ENCODE data around the gene SEC23IP.

Gene SEC23IP

GRCh38 chr10:119940487-119940886 is 48.0 kb downstream of the SEC23IP start:
- DNase-seq (ENCODE audit: low read depth) = peak; percentile 56

GRCh38 chr10:119942973-119943372 is 50.4 kb downstream of the SEC23IP start:
- no peak for DNase-seq (ENCODE audit: low read depth)

GRCh38 chr10:119945805-119946204 is 53.3 kb downstream of the SEC23IP start:
- DNase-seq (ENCODE audit: low read depth) = no peak

GRCh38 chr10:119947300-119947699 is 54.8 kb downstream of the SEC23IP start:
- no peak for DNase-seq (ENCODE audit: low read depth)

GRCh38 chr10:119957451-119957850 is 64.9 kb downstream of the SEC23IP start:
- no peak for DNase-seq (ENCODE audit: low read depth)

GRCh38 chr10:119962837-119963236 is 70.3 kb downstream of the SEC23IP start:
- DNase-seq (ENCODE audit: low read depth) = no peak

- no peak for DNase-seq (ENCODE audit: low read depth)
These were observed 74.5 kb downstream of the SEC23IP start for GRCh38 chr10:119967066-119967465.

- DNase-seq (ENCODE audit: low read depth) = no peak
These were observed 77.1 kb downstream of the SEC23IP start for GRCh38 chr10:119969609-119970008.

- DNase-seq (ENCODE audit: low read depth) = no peak
These were observed 77.6 kb downstream of the SEC23IP start for GRCh38 chr10:119970107-119970506.

GRCh38 chr10:119970963-119971362 is 78.4 kb downstream of the SEC23IP start:
- no peak for DNase-seq (ENCODE audit: low read depth)

GRCh38 chr10:119973281-119973680 is 80.8 kb downstream of the SEC23IP start:
- peak; percentile 24 for DNase-seq (ENCODE audit: low read depth)

- no peak for DNase-seq (ENCODE audit: low read depth)
These were observed 83.9 kb downstream of the SEC23IP start for GRCh38 chr10:119976421-119976820.

- no peak for DNase-seq (ENCODE audit: low read depth)
These were observed 88.6 kb downstream of the SEC23IP start for GRCh38 chr10:119980956-119981750.

- DNase-seq (ENCODE audit: low read depth) = peak; percentile 3
These were observed 89.3 kb downstream of the SEC23IP start for GRCh38 chr10:119981826-119982225.

- no peak for DNase-seq (ENCODE audit: low read depth)
These were observed 95.8 kb downstream of the SEC23IP start for GRCh38 chr10:119988333-119988732.

- DNase-seq (ENCODE audit: low read depth) = no peak
These were observed 97.4 kb downstream of the SEC23IP start for GRCh38 chr10:119989966-119990365.

- no peak for DNase-seq (ENCODE audit: low read depth)
These were observed 98.5 kb downstream of the SEC23IP start for GRCh38 chr10:119991066-119991465.

- DNase-seq (ENCODE audit: low read depth) = no peak
These were observed 99.3 kb downstream of the SEC23IP start for GRCh38 chr10:119991816-119992215.
